T47D (cell line): ENCODE measurements around the gene GP1BB.
A peak's percentile ranks its signal among the peaks of the same experiment; 100 is the strongest.

Experiments
- DNase-seq, 2 experiments: peaks; one replicate each; pipeline versions ENCODE4 v3.0.0 to v3.0.0-alpha.2; 2011 to 2012; ENCODE audit warnings: low read depth in 1 of 2, low spot score in 1 of 2
- JUND ChIP-seq: IDR thresholded peaks from 2 replicates; pipeline ENCODE4 v1.6.1; 2012; ENCODE audit warnings: low read depth
- in situ Hi-C: cut with HindIII; loops from 2 replicates; pipeline ENCODE4 v1.10.0; 2016; ENCODE audit warnings: low sequenced_read_pairs, low pct_unique_long_range_greater_than_20kb

The GP1BB gene

GRCh38 chr22:19713245-19713644, 10.1 kb upstream of the GP1BB start:
- DNase-seq = no peak
- TF ChIP-seq JUND = no peak
- in situ Hi-C loops = no loop called here

GRCh38 chr22:19713650-19714311, 9.6 kb upstream of the GP1BB start:
- no peak for TF ChIP-seq JUND
- no peak for DNase-seq
- in situ Hi-C loops = no loop called here

- DNase-seq = peak in 1 of 2 experiments; percentile 31
- in situ Hi-C loops = no loop called here
- TF ChIP-seq JUND = no peak
These were observed 8.8 kb upstream of the GP1BB start, which contains the start of gene SEPTIN5 for GRCh38 chr22:19714312-19715187. Gene SEPTIN5, plus strand, starts transcription at chr22:19714503. Its CDS starts 86 bp downstream, at chr22:19714589.

GRCh38 chr22:19715188-19715930, 8.0 kb upstream of the GP1BB start:
- in situ Hi-C loops = no loop called here
- no peak for TF ChIP-seq JUND
- DNase-seq = no peak

- DNase-seq = no peak
- no peak for TF ChIP-seq JUND
- in situ Hi-C loops = no loop called here
These were observed 7.1 kb upstream of the GP1BB start for GRCh38 chr22:19716041-19716828.

GRCh38 chr22:19716829-19717105, 6.6 kb upstream of the GP1BB start:
- no peak for DNase-seq
- no peak for TF ChIP-seq JUND
- in situ Hi-C loops = no loop called here

- in situ Hi-C loops = no loop called here
- DNase-seq = no peak
- no peak for TF ChIP-seq JUND
These were observed 6.2 kb upstream of the GP1BB start for GRCh38 chr22:19717181-19717580.

DNA sequence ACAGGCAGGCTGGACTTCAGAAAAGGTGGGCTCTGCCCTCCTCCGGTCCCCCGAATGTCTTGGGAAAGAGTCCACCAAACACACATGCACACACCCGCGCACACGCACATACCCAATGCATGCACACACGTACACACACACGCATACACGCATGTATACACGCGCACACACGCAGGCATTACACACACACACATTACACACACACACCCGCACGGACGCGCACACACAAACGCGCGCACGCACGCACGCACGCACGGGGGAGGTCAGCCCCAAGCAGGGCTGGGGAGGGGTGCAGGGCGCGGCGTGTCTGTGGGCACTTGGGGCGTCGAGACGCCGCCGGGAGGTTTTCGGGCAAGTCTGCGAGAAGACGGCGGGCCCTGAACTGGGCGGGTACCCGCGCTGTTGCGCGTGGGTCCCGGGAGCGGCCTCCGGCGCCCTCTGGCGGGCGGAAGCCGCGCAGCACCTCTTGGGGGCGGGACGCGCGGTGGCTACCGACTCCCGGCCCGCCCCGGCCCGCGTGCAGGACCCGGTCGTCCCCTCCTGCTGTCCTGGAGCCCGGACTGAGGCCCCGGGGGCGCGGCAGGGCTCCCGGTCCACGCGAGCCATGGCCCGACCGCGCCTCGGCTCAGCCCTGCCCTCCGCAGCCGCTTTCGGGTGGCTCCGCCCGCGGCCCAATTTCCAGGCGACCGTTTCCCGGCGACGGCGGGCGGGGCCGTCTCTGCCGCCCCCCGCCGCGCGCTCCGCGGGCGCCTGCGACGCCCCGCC, 5.5 kb upstream of the GP1BB start:
- DNase-seq = peak; percentile 71 to 84
- no peak for TF ChIP-seq JUND
- in situ Hi-C loops = no loop called here

DNA sequence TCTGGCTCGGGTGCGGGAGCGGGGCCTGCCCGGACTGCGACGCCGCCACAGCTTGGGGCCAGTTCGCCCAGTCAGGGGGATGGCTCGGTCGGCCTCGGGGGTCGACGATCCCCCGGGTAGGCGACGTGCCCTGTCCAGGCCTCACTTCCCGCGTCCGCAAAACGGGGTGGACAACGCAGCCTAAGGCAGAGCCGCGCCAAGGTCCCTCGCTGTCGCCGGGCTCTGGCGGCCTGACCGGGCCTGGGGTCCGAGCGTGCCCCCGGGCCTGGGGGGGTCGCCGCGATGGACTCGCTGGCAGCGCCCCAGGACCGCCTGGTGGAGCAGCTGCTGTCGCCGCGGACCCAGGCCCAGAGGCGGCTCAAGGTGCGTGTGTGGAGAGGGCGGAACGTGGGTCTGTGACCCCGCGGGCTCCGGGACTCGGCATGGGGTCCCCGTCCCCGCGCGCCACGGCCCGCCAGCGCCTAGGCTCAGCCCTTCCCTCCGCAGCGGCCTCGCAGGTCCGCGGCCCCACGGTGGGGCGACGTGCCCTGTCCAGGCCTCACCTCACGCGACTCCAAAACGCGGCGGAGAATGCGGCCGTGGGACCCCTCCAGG, 4.8 kb upstream of the GP1BB start:
- no peak for TF ChIP-seq JUND
- DNase-seq = no peak
- in situ Hi-C loops = no loop called here

DNA sequence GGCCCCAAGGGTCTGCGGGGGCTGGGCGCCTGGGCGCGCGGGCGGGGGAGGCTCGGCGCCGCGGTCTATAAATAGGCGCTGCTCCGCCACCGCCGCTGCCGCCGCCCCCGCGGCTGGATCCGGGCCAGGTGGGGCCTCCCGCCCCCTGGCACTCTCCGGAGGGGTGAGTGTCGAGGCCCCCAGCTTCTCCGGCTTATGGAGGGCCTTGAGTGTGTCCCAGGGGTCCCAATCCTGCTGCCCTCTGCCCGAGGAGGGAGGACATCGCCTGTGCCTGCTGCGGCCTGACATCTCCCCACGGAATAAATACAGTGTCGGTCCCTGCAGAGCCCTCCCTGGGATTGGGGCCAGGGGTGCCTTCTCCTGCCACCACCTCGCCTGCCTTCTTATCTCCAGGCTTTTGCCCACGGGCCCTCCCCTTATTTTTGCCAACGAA, 4.3 kb upstream of the GP1BB start:
- no peak for TF ChIP-seq JUND
- DNase-seq = no peak
- in situ Hi-C loops = no loop called here

DNA sequence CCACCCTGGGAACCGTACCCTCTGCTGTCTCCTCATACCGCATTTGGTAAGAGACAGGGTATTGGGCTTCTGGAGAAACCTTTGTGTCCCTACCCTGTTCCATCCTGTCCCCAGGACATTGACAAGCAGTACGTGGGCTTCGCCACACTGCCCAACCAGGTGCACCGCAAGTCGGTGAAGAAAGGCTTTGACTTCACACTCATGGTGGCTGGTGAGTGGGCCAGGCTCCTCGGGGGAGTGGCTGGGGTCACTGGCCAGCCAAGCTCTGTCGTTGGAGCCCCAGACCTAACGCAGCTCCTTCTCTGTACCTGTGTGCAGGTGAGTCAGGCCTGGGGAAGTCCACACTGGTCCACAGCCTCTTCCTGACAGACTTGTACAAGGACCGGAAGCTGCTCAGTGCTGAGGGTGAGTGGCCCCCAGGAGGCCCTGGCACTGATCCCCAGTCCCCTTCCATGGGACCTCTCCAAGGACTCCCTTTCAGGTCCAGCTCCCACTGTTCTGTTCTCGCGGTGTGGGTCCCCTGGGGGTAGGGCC, 3.8 kb upstream of the GP1BB start:
- no peak for DNase-seq
- TF ChIP-seq JUND = no peak
- in situ Hi-C loops = no loop called here
